ENCODE measurements around the gene SLC6A9. TPM values are rescaled to one million over a fixed set of nuclear protein-coding genes. Genes with fewer than 3 reads are reported as not detected.

The SLC6A9 gene
- total RNA-seq, 2 experiments from 2014 or later: 12.5 to 13.4 TPM

DNA sequence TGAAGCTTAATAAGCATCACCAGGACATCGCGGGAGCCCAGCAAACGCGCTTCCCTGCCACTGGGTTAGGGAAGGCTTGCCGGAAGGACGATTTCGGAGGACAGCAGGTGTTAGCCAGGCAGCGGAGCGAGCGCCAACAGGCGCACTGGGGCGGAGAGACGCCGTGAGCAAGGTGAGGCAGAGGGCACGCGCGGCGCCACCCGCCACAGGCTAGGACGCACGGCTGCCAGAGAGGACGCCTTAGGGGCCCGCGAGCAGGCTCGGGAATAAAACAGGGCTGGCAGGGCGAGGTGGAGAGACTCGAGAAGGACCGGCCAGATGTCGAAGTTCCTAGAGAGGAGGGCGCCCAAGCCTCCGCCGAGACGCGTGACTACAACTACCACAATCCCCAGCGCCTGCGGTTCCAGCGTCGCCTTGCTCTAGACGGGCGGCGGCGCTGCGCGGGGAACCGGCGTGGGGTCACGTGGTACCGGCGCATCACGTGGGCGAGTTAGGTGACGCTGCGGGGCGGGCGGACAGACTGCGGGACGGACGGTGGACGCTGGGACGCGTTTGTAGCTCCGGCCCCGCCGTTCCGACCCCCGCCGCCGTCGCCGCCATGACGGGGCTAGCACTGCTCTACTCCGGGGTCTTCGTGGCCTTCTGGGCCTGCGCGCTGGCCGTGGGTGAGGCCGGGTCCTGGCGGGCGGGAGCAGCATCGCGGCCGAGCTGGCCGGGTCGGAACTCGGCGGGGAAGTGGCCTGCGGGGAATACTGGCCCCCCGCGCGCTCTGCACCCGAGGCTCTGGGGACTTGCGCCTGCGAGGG, 56.6 kb downstream of the SLC6A9 start, which contains the start of gene ATP6V0B:
TSS of gene ATP6V0B (plus strand) at position 518 of the 806 bp plus-strand sequence. CDS start at position 599, 81 bp downstream.
- H3K27ac Mint-ChIP-seq: peak within 1 kb of the TSS; percentile 88
- peaks cover 57% of the 10 kb centered on the region for H3K36me3 Mint-ChIP-seq (ENCODE audit: low read depth)
- ATAC-seq: peak; percentile 76

DNA sequence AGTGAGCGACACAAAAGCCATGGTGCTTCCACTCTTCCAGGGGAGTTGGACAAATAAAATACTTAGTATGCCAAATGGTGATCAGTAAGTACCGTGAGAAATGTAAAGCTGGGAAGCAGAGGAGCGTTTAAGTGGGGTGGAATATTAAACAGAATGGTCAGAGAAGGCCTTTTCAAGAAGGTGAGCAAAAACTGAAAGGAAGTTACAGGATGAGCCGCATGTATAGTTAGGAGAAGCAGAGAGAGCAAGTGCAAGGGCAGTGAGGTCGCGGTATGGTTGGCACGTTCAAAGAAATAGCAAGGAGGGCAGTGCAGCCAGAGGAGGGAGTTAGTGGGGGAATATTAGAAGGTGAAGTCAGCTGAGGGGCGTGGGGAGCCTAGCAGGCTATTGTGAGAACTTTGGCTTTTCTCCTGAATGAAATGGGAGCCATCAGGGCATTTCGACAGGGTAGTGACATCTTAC, 57.2 kb downstream of the SLC6A9 start:
- ChIA-PET CTCF (interaction anchor here (0.5 to 1.1 kb wide), 2 partner anchors 25 to 344 kb away, joined by 3 read pairs; no protein-coding TSS in a partner anchor), POLR2A (no interaction called here)
- intact Hi-C loops (cut with DNase I, micrococcal nuclease): loop anchor here (1.0 to 5.0 kb wide), 13 partner anchors 17 to 1518 kb away; partner anchors contain the start of genes CCDC24 (in 2 of the 2), IPO13 (in 2 of the 2), CFAP57 (in 1 of the 2) and EBNA1BP2 (in 1 of the 2)
- Mint-ChIP-seq H3K4me3 (peak overlapping the region; percentile 81), H3K9me3 (ENCODE audit: low read depth) (no peaks in the 10 kb centered on the region), H3K27me3 (no peaks in the 10 kb centered on the region), H3K4me1 (peaks cover 54% of the 10 kb centered on the region), H3K36me3 (ENCODE audit: low read depth) (peaks cover 56% of the 10 kb centered on the region), H3K27ac (peak overlapping the region; percentile 88)
- ATAC-seq (no peak), DNase-seq (no peak)

More for the DNA sequence above, 56.6 kb downstream of the SLC6A9 start, which contains the start of gene ATP6V0B:
- POLR2A ChIA-PET: interaction anchor here (0.7 to 0.9 kb wide), 2 partner anchors 10 to 325 kb away, joined by 3 read pairs; partner anchors contain the start of gene KDM4A
- peak within 1 kb of the TSS; percentile 81 for H3K4me3 Mint-ChIP-seq
- no peaks in the 10 kb centered on the region for H3K27me3 Mint-ChIP-seq
- CTCF ChIA-PET: interaction anchor here (0.5 to 1.5 kb wide), 5 partner anchors 24 to 445 kb away, joined by 3 to 6 read pairs (median 3); no protein-coding TSS in a partner anchor
- intact Hi-C loops (cut with DNase I, micrococcal nuclease): loop anchor here (1.0 to 5.0 kb wide), 15 partner anchors 16 to 1518 kb away; partner anchors contain the start of genes CCDC24 (in 2 of the 2), IPO13 (in 2 of the 2), CFAP57 (in 1 of the 2) and DMAP1 (in 1 of the 2)
- H3K4me1 Mint-ChIP-seq: peaks cover 48% of the 10 kb centered on the region
- no peaks in the 10 kb centered on the region for H3K9me3 Mint-ChIP-seq (ENCODE audit: low read depth)
- peak; percentile 99 for DNase-seq

DNA sequence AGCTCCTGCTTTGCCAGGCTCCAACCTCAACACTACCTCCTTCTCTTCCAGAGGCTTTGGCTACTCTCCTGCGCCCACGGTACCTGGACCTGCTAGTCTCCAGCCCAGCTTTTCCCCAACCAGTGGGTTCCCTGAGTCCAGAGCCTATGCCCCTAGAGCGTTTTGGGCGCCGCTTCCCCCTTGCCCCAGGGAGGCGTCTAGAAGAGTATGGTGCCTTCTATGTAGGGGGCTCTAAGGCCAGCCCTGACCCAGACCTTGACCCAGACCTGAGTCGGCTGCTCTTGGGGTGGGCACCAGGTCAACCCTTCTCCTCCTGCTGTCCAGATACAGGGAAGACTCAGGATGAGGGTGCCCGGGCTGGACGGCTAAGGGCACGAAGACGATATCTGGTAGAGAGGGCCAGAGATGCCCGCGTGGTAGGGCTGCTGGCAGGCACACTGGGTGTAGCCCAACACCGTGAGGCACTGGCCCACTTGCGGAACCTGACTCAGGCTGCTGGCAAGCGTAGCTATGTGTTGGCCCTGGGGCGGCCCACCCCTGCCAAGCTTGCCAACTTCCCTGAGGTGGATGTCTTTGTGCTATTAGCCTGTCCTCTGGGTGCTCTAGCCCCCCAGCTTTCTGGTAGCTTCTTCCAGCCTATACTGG, 59.8 kb downstream of the SLC6A9 start:
- intact Hi-C loops (cut with DNase I, micrococcal nuclease): loop anchor here (5.0 kb wide), 5 partner anchors 324 to 1521 kb away; partner anchors contain the start of genes ELOVL1 (in 1 of the 2), MED8 (in 1 of the 2), SZT2 (in 1 of the 2) and TESK2 (in 1 of the 2)
- Mint-ChIP-seq H3K4me1 (peaks cover 32% of the 10 kb centered on the region), H3K9me3 (ENCODE audit: low read depth) (no peaks in the 10 kb centered on the region), H3K27ac (no peak overlapping the region), H3K27me3 (no peaks in the 10 kb centered on the region), H3K36me3 (ENCODE audit: low read depth) (peaks cover 35% of the 10 kb centered on the region), H3K4me3 (peak overlapping the region; percentile 86)
- DNase-seq (no peak), ATAC-seq (no peak)
- CTCF ChIA-PET: interaction anchor here (0.8 to 1.1 kb wide), 2 partner anchors 24 to 208 kb away, joined by 4 to 5 read pairs; no protein-coding TSS in a partner anchor
- POLR2A ChIA-PET: interaction anchor here (1.3 kb wide), 1 partner anchor 24 kb away, joined by 5 read pairs; no protein-coding TSS in a partner anchor

- peak overlapping the region; percentile 86 for H3K4me3 Mint-ChIP-seq
- intact Hi-C loops (cut with DNase I, micrococcal nuclease): loop anchor here (5.0 kb wide), 5 partner anchors 324 to 1521 kb away; partner anchors contain the start of genes ELOVL1 (in 1 of the 2), MED8 (in 1 of the 2), SZT2 (in 1 of the 2) and TESK2 (in 1 of the 2)
- ATAC-seq (no peak), DNase-seq (no peak)
- peaks cover 26% of the 10 kb centered on the region for H3K4me1 Mint-ChIP-seq
- H3K36me3 Mint-ChIP-seq (ENCODE audit: low read depth): peaks cover 30% of the 10 kb centered on the region
- ChIA-PET POLR2A (no interaction called here), CTCF (interaction anchor here (0.6 to 1.1 kb wide), 3 partner anchors 24 to 208 kb away, joined by 4 to 5 read pairs (median 5); no protein-coding TSS in a partner anchor)
- no peaks in the 10 kb centered on the region for H3K27me3 Mint-ChIP-seq
- peak overlapping the region; percentile 66 for H3K27ac Mint-ChIP-seq
- no peaks in the 10 kb centered on the region for H3K9me3 Mint-ChIP-seq (ENCODE audit: low read depth)
Measured at GRCh38 chr1:43970911-43971310, 60.4 kb downstream of the SLC6A9 start.

DNA sequence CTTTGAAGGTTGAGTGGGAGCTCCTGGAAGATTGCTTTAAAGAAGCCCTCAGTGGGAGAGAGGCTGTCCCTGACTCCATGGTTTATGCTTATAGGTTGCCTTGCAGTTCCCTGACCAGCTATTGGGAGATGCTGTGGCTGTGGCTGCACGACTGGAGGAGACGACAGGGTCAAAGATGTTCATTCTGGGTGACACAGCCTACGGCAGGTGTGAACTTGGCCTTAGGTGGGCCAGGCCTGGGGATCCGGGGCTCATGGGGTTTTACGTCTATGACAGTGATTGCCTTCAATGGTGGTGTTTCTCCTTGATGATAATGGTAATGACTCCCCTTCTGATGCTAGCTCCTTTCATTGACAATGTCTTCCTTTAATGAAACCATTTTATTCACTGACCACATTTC, 60.8 kb downstream of the SLC6A9 start:
- peaks cover 30% of the 10 kb centered on the region for H3K36me3 Mint-ChIP-seq (ENCODE audit: low read depth)
- H3K27ac Mint-ChIP-seq: peak overlapping the region; percentile 66
- intact Hi-C loops (cut with DNase I, micrococcal nuclease): loop anchor here (5.0 kb wide), 5 partner anchors 323 to 1522 kb away; partner anchors contain the start of genes ELOVL1 (in 1 of the 2), MED8 (in 1 of the 2), SZT2 (in 1 of the 2) and TESK2 (in 1 of the 2)
- H3K4me3 Mint-ChIP-seq: peak overlapping the region; percentile 86
- no peak for ATAC-seq
- no peaks in the 10 kb centered on the region for H3K27me3 Mint-ChIP-seq
- ChIA-PET CTCF (interaction anchor here (0.6 to 1.1 kb wide), 4 partner anchors 23 to 264 kb away, joined by 4 to 5 read pairs (median 4); no protein-coding TSS in a partner anchor), POLR2A (no interaction called here)
- no peaks in the 10 kb centered on the region for H3K9me3 Mint-ChIP-seq (ENCODE audit: low read depth)
- DNase-seq: no peak
- peaks cover 24% of the 10 kb centered on the region for H3K4me1 Mint-ChIP-seq

GRCh38 chr1:43969746-43970466, 61.4 kb downstream of the SLC6A9 start, which contains the start of gene DPH2:
DPH2 (plus strand) TSS chr1:43970010; CDS start chr1:43970176, 166 bp downstream.
- Mint-ChIP-seq H3K27me3 (no peaks in the 10 kb centered on the region), H3K9me3 (ENCODE audit: low read depth) (no peaks in the 10 kb centered on the region), H3K4me1 (peaks cover 24% of the 10 kb centered on the region), H3K4me3 (peak within 1 kb of the TSS; percentile 86), H3K27ac (peak within 1 kb of the TSS; percentile 66), H3K36me3 (ENCODE audit: low read depth) (peaks cover 30% of the 10 kb centered on the region)
- ATAC-seq (peak; percentile 93), DNase-seq (peak; percentile 98)
- POLR2A ChIA-PET: interaction anchor here (0.6 kb wide), 1 partner anchor 74 kb away, joined by 3 read pairs; no protein-coding TSS in a partner anchor
- CTCF ChIA-PET: interaction anchor here (0.6 to 1.8 kb wide), 4 partner anchors 24 to 263 kb away, joined by 3 to 5 read pairs (median 4); partner anchors contain the start of gene IPO13
- intact Hi-C loops (cut with DNase I, micrococcal nuclease): loop anchor here (1.0 to 5.0 kb wide), 9 partner anchors 24 to 1522 kb away; partner anchors contain the start of genes IPO13 (in 2 of the 2), ARMH1 (in 1 of the 2), ELOVL1 (in 1 of the 2) and ERI3 (in 1 of the 2)

DNA sequence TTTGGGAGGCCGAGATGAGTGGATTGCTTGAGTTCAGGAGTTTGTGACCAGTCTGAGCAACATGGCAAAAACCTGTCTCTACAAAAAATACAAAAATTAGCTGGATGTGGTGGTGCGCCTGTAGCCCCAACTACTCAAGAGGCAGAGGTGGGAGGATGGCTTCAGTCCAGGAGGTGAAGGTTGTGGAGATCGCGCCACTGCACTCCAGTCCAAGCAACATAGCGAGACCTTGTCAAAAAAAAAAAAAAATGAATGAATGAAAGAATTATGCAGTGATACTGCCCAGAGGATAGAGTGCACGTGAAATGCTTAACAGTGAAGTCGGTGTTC, 61.9 kb downstream of the SLC6A9 start:
- intact Hi-C loops (cut with DNase I, micrococcal nuclease): loop anchor here (1.0 kb wide), 4 partner anchors 23 to 705 kb away; partner anchors contain the start of genes IPO13 (in 2 of the 2), ARMH1 (in 1 of the 2), ERI3 (in 1 of the 2) and TMEM53 (in 1 of the 2)
- no peak overlapping the region for H3K27ac Mint-ChIP-seq
- peaks cover 24% of the 10 kb centered on the region for H3K4me1 Mint-ChIP-seq
- CTCF ChIA-PET: interaction anchor here (1.0 to 1.8 kb wide), 2 partner anchors 23 to 79 kb away, joined by 3 to 5 read pairs; partner anchors contain the start of gene IPO13
- H3K36me3 Mint-ChIP-seq (ENCODE audit: low read depth): peaks cover 30% of the 10 kb centered on the region
- DNase-seq (no peak), ATAC-seq (no peak)
- POLR2A ChIA-PET: interaction anchor here (0.6 kb wide), 1 partner anchor 74 kb away, joined by 3 read pairs; no protein-coding TSS in a partner anchor
- H3K27me3 Mint-ChIP-seq: no peaks in the 10 kb centered on the region
- H3K4me3 Mint-ChIP-seq: peak overlapping the region; percentile 86
- H3K9me3 Mint-ChIP-seq (ENCODE audit: low read depth): no peaks in the 10 kb centered on the region

DNA sequence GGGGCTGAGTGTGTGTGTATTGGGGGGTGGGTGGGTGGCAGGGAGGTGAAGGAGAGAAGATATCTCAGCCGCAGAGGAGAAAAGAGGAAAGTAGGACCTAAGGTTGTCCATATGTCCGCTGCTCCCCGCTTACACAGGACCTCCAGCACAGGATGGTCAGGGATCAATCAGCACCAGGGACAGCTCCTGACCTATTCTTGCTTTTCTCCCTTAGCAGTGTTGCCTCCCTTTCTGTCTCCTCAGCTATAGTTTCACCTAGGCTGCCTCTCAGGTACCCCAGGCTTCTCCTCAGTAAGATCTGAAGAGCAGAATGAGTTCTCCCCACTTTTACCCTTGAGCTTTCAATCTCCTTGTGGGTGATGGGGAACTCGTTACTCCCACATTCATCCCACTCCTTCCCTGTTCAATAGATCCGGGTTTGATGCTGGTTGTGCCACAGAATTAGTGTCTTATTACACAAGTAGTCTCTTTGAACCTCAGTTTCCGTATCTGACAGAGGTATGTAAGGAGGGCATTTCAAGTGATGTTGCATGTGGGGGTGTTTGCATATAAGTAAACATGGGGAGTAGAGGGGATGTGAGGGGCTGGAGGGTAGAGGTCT, 62.8 kb downstream of the SLC6A9 start:
- no peaks in the 10 kb centered on the region for H3K9me3 Mint-ChIP-seq (ENCODE audit: low read depth)
- H3K27ac Mint-ChIP-seq: no peak overlapping the region
- peaks cover 15% of the 10 kb centered on the region for H3K4me1 Mint-ChIP-seq
- H3K27me3 Mint-ChIP-seq: no peaks in the 10 kb centered on the region
- H3K36me3 Mint-ChIP-seq (ENCODE audit: low read depth): peaks cover 23% of the 10 kb centered on the region
- DNase-seq: peak; percentile 53
- no peak overlapping the region for H3K4me3 Mint-ChIP-seq
- ChIA-PET POLR2A (no interaction called here), CTCF (interaction anchor here (0.5 to 1.8 kb wide), 2 partner anchors 22 to 839 kb away, joined by 3 to 5 read pairs; partner anchors contain the start of genes DYNLT4 and IPO13)
- intact Hi-C loops (cut with DNase I, micrococcal nuclease): no loop called here
- no peak for ATAC-seq

GRCh38 chr1:43965316-43965715, 65.9 kb downstream of the SLC6A9 start:
- no peak for DNase-seq
- H3K27ac Mint-ChIP-seq: no peak overlapping the region
- H3K27me3 Mint-ChIP-seq: no peaks in the 10 kb centered on the region
- peaks cover 5% of the 10 kb centered on the region for H3K36me3 Mint-ChIP-seq (ENCODE audit: low read depth)
- ATAC-seq: no peak
- intact Hi-C loops (cut with DNase I, micrococcal nuclease): no loop called here
- H3K4me1 Mint-ChIP-seq: peaks cover 6% of the 10 kb centered on the region
- ChIA-PET POLR2A (no interaction called here), CTCF (no interaction called here)
- H3K4me3 Mint-ChIP-seq: no peak overlapping the region
- H3K9me3 Mint-ChIP-seq (ENCODE audit: low read depth): no peaks in the 10 kb centered on the region
